HG03457 (cell line): ENCODE results near the gene IQCE.
A peak's percentile ranks its signal among the peaks of the same experiment; 100 is the strongest.
"Not testable (repeated sequence)": the region's sequence is repeated elsewhere in the genome, so short reads cannot be mapped to it uniquely, and the experiment has no call there.

Experiments
- ATAC-seq: cut with Tn5 transposase; IDR thresholded peaks from one replicate; pipeline ENCODE4 v1.9.1; 2021; ENCODE audit warnings: moderate number of reproducible peaks; ENCODE audit not compliant: unreplicated experiment

The IQCE gene

GRCh38 chr7:2521341-2521745 lies 37.4 kb upstream of the IQCE start:
- no peak for ATAC-seq

GRCh38 chr7:2521952-2522591 lies 36.7 kb upstream of the IQCE start:
- ATAC-seq: no peak

- no peak for ATAC-seq
Observed at GRCh38 chr7:2522780-2523433, 35.9 kb upstream of the IQCE start.

GRCh38 chr7:2523461-2523936 lies 35.3 kb upstream of the IQCE start:
- ATAC-seq: no peak

GRCh38 chr7:2523941-2524807 lies 34.6 kb upstream of the IQCE start:
- ATAC-seq: no peak

GRCh38 chr7:2524808-2525657 lies 33.7 kb upstream of the IQCE start:
- no peak for ATAC-seq

GRCh38 chr7:2525658-2526630 lies 32.8 kb upstream of the IQCE start:
- ATAC-seq: no peak

GRCh38 chr7:2526659-2527504 lies 31.9 kb upstream of the IQCE start:
- ATAC-seq: no peak

GRCh38 chr7:2527505-2528467 lies 31.0 kb upstream of the IQCE start:
- no peak for ATAC-seq

- ATAC-seq: no peak
Observed at GRCh38 chr7:2528481-2529095, 30.2 kb upstream of the IQCE start.

GRCh38 chr7:2529161-2530070 lies 29.4 kb upstream of the IQCE start:
- no peak for ATAC-seq

- ATAC-seq: peak; percentile 42
Observed at GRCh38 chr7:2530071-2530987, 28.4 kb upstream of the IQCE start.

GRCh38 chr7:2530994-2531795 lies 27.6 kb upstream of the IQCE start:
- ATAC-seq: not testable (repeated sequence)

GRCh38 chr7:2531796-2532110 lies 27.0 kb upstream of the IQCE start:
- ATAC-seq: not testable (repeated sequence)
